GM23338 (cell line): Measurements from ENCODE around the gene ADORA1. TPM values are rescaled to one million over a fixed set of nuclear protein-coding genes. Genes with fewer than 3 reads are reported as not detected.

Source experiments
- ATAC-seq: fragments of 200-7000 bp; cut with Tn5 transposase; 3 replicates; pipeline ENCODE4 v1.9.1; 2020
- DNase-seq: peaks from one replicate; pipeline ENCODE4 v3.0.0-alpha.2; 2015; ENCODE audit warnings: low spot score
- H2AFZ ChIP-seq: fragments of 200-600 bp; sonication (generic); 2 replicates; pipeline ENCODE4 v1.8.0; 2016; ENCODE audit warnings: antibody characterized with exemption, mild to moderate bottlenecking, moderate library complexity
- H3F3A ChIP-seq: fragments of 200-600 bp; sonication (generic); replicated peaks from 2 replicates; pipeline ENCODE4 v1.8.0; 2017; ENCODE audit warnings: antibody characterized with exemption, mixed run types, low read depth
- H3K27ac ChIP-seq: fragments of 200-600 bp; sonication (generic); 2 replicates; pipeline ENCODE4 v1.6.1; 2016; ENCODE audit warnings: low read depth
- H3K27me3 ChIP-seq: fragments of 200-600 bp; sonication (generic); 2 replicates; pipeline ENCODE4 v1.8.0; 2016; ENCODE audit warnings: mild to moderate bottlenecking, mixed run types, moderate library complexity; ENCODE audit not compliant: insufficient read depth
- H3K36me3 ChIP-seq: fragments of 200-600 bp; sonication (generic); 2 replicates; pipeline ENCODE4 v1.8.0; 2016; ENCODE audit warnings: mild to moderate bottlenecking; ENCODE audit not compliant: insufficient read depth
- H3K4me1 ChIP-seq: fragments of 200-600 bp; sonication (generic); 2 replicates; pipeline ENCODE4 v1.8.0; 2016; ENCODE audit warnings: mild to moderate bottlenecking, moderate library complexity; ENCODE audit not compliant: insufficient read depth
- H3K4me2 ChIP-seq: fragments of 200-600 bp; sonication (generic); 2 replicates; pipeline ENCODE4 v1.7.1; 2017; ENCODE audit warnings: mixed run types
- H3K4me3 ChIP-seq: fragments of 200-600 bp; sonication (generic); 2 replicates; pipeline ENCODE4 v1.6.1; 2016; ENCODE audit warnings: mixed run types
- H3K79me2 ChIP-seq: fragments of 200-600 bp; sonication (generic); replicated peaks from 2 replicates; pipeline ENCODE4 v1.8.0; 2017; ENCODE audit warnings: mild to moderate bottlenecking; ENCODE audit not compliant: insufficient read depth
- H3K9me2 ChIP-seq: fragments of 200-600 bp; sonication (generic); 2 replicates; pipeline ENCODE4 v1.8.0; 2017; ENCODE audit not compliant: insufficient read depth
- H4K20me1 ChIP-seq: fragments of 200-600 bp; sonication (generic); replicated peaks from 2 replicates; pipeline ENCODE4 v1.8.0; 2017; ENCODE audit warnings: mild to moderate bottlenecking; ENCODE audit not compliant: insufficient read depth
- H3K27ac Mint-ChIP-seq: 2 replicates; pipeline ENCODE4 v1.8.0; 2020; ENCODE audit warnings: inconsistent platforms, mild to moderate bottlenecking, moderate library complexity, mixed read lengths
- H3K27me3 Mint-ChIP-seq: 3 replicates; pipeline ENCODE4 v1.8.0; 2022; ENCODE audit warnings: low read depth, mild to moderate bottlenecking, moderate library complexity, mixed read lengths, inconsistent platforms; ENCODE audit not compliant: insufficient read depth, poor library complexity
- H3K36me3 Mint-ChIP-seq: 3 replicates; pipeline ENCODE4 v1.8.0; 2021; ENCODE audit warnings: low read depth, mild to moderate bottlenecking, inconsistent platforms, moderate library complexity, mixed read lengths
- H3K4me1 Mint-ChIP-seq: 3 replicates; pipeline ENCODE4 v1.8.0; 2020; ENCODE audit warnings: mild to moderate bottlenecking, inconsistent platforms, mixed read lengths
- H3K4me3 Mint-ChIP-seq: 3 replicates; pipeline ENCODE4 v1.8.0; 2021; ENCODE audit warnings: moderate library complexity, mild to moderate bottlenecking, inconsistent platforms, mixed read lengths
- H3K9me3 Mint-ChIP-seq: 3 replicates; pipeline ENCODE4 v1.8.0; 2020; ENCODE audit warnings: moderate library complexity, mild to moderate bottlenecking, inconsistent platforms, mixed read lengths
- CREB1 ChIP-seq: fragments of 250-450 bp; sonication (Bioruptor Pico); IDR thresholded peaks from 2 replicates; pipeline ENCODE4 v1.5.0; 2020; ENCODE audit warnings: low read depth, mild to moderate bottlenecking, moderate library complexity
- EZH2 ChIP-seq: fragments of 200-600 bp; sonication (generic); IDR thresholded peaks from one replicate; pipeline ENCODE4 v1.8.0; 2017; ENCODE audit warnings: antibody characterized with exemption, mild to moderate bottlenecking, low read depth; ENCODE audit not compliant: unreplicated experiment
- JUNB ChIP-seq: IDR thresholded peaks from one replicate; pipeline ENCODE4 v1.6.1; 2016; ENCODE audit warnings: antibody characterized with exemption; ENCODE audit not compliant: unreplicated experiment
- NANOG ChIP-seq: IDR thresholded peaks from 2 replicates; pipeline ENCODE4 v1.6.1; 2016; ENCODE audit warnings: antibody characterized with exemption, borderline replicate concordance
- ZNF331 ChIP-seq: fragments of 250-450 bp; sonication (Bioruptor Pico); IDR thresholded peaks from 2 replicates; pipeline ENCODE4 v1.5.0; 2020; ENCODE audit warnings: low read depth, mild to moderate bottlenecking, moderate library complexity
- polyA plus RNA-seq: library from polyadenylated mRNA; unstranded; fragments of >200 nt; fragmentation: Nextera tagmentation; extraction: Ambion mirVana; gene quantifications from 2 replicates; pipeline ENCODE4 v1.2.1, GENCODE V29; 2016
- total RNA-seq: library from RNA; depleted of rRNA; stranded (reverse); fragments of >200 nt; shearing (Covaris generic); gene quantifications from 2 replicates; pipeline ENCODE4 v1.2.3, GENCODE V29; 2014
- TF ChIP-seq, protein P1 (sequence below): fragments of 250-450 bp; sonication (Bioruptor Pico); IDR thresholded peaks from 2 replicates; pipeline ENCODE4 v1.5.0; 2020; ENCODE audit warnings: mild to moderate bottlenecking, moderate library complexity
- TF ChIP-seq, protein P2 (sequence below): IDR thresholded peaks from one replicate; pipeline ENCODE4 v1.6.1; 2018; ENCODE audit warnings: antibody characterized with exemption; ENCODE audit not compliant: unreplicated experiment

ADORA1 gene
- total and polyA plus RNA-seq, 2 experiments from 2014 or later = 0.63 to 1.8 TPM

- no peak for TF ChIP-seq ZNF331 (CRISPR knock-in tag)
- TF ChIP-seq CREB1 (CRISPR knock-in tag) = no peak
- TF ChIP-seq EZH2 = no peak
- TF ChIP-seq JUNB = no peak
- TF ChIP-seq, protein P1, sequence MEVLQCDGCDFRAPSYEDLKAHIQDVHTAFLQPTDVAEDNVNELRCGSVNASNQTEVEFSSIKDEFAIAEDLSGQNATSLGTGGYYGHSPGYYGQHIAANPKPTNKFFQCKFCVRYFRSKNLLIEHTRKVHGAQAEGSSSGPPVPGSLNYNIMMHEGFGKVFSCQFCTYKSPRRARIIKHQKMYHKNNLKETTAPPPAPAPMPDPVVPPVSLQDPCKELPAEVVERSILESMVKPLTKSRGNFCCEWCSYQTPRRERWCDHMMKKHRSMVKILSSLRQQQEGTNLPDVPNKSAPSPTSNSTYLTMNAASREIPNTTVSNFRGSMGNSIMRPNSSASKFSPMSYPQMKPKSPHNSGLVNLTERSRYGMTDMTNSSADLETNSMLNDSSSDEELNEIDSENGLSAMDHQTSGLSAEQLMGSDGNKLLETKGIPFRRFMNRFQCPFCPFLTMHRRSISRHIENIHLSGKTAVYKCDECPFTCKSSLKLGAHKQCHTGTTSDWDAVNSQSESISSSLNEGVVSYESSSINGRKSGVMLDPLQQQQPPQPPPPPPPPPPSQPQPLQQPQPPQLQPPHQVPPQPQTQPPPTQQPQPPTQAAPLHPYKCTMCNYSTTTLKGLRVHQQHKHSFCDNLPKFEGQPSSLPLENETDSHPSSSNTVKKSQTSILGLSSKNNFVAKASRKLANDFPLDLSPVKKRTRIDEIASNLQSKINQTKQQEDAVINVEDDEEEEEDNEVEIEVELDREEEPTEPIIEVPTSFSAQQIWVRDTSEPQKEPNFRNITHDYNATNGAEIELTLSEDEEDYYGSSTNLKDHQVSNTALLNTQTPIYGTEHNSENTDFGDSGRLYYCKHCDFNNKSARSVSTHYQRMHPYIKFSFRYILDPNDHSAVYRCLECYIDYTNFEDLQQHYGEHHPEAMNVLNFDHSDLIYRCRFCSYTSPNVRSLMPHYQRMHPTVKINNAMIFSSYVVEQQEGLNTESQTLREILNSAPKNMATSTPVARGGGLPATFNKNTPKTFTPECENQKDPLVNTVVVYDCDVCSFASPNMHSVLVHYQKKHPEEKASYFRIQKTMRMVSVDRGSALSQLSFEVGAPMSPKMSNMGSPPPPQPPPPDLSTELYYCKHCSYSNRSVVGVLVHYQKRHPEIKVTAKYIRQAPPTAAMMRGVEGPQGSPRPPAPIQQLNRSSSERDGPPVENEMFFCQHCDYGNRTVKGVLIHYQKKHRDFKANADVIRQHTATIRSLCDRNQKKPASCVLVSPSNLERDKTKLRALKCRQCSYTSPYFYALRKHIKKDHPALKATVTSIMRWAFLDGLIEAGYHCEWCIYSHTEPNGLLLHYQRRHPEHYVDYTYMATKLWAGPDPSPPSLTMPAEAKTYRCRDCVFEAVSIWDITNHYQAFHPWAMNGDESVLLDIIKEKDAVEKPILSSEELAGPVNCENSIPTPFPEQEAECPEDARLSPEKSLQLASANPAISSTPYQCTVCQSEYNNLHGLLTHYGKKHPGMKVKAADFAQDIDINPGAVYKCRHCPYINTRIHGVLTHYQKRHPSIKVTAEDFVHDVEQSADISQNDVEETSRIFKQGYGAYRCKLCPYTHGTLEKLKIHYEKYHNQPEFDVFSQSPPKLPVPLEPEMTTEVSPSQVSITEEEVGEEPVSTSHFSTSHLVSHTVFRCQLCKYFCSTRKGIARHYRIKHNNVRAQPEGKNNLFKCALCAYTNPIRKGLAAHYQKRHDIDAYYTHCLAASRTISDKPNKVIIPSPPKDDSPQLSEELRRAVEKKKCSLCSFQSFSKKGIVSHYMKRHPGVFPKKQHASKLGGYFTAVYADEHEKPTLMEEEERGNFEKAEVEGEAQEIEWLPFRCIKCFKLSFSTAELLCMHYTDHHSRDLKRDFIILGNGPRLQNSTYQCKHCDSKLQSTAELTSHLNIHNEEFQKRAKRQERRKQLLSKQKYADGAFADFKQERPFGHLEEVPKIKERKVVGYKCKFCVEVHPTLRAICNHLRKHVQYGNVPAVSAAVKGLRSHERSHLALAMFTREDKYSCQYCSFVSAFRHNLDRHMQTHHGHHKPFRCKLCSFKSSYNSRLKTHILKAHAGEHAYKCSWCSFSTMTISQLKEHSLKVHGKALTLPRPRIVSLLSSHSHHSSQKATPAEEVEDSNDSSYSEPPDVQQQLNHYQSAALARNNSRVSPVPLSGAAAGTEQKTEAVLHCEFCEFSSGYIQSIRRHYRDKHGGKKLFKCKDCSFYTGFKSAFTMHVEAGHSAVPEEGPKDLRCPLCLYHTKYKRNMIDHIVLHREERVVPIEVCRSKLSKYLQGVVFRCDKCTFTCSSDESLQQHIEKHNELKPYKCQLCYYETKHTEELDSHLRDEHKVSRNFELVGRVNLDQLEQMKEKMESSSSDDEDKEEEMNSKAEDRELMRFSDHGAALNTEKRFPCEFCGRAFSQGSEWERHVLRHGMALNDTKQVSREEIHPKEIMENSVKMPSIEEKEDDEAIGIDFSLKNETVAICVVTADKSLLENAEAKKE (CRISPR knock-in tag) = no peak
- TF ChIP-seq NANOG = no peak
Observed at GRCh38 chr1:203173566-203173965, 46.0 kb downstream of the ADORA1 start (continued).

DNA sequence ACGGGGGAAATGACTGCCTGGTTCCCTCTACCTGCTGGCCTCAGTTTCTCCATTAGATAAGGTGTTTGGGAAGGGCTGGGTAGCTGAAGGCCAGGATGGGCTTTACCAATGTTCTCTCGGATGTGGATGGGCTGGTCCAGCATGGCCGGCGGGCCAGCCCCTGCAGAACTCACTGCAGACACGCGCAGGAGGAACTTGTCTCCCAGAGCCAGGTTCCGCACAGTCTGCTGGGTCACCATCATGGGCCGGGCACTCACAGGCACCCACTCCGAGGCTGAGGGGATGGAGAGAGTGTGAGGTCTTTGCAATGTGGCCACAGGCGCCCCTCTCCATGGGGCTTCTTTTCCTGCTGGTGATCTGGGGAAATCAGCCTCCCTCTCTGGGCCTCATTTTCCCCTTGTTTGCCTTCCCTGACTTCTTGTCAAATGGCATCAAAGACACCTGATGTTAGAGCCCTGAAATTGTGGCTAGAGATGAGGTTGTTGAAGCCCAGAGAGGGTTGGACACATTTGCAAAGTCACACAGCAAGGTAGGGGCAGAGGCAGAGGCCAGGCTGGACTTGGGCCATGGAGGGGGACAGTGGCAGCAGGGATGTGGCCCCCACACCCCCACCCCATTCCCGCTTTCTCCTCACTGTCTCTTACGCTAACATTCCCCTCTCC is 46.9 kb downstream of the ADORA1 start:
- H3K27ac ChIP-seq = no peak overlapping the region
- no peaks in the 10 kb centered on the region for H4K20me1 ChIP-seq
- H3F3A ChIP-seq = no peaks in the 10 kb centered on the region
- H3K4me3 Mint-ChIP-seq = no peak overlapping the region
- no peaks in the 10 kb centered on the region for H3K9me3 Mint-ChIP-seq
- H3K4me2 ChIP-seq = no peak overlapping the region
- TF ChIP-seq JUNB = no peak
- TF ChIP-seq NANOG = no peak
- TF ChIP-seq CREB1 (CRISPR knock-in tag) = no peak
- TF ChIP-seq EZH2 = no peak
- TF ChIP-seq, protein P2, sequence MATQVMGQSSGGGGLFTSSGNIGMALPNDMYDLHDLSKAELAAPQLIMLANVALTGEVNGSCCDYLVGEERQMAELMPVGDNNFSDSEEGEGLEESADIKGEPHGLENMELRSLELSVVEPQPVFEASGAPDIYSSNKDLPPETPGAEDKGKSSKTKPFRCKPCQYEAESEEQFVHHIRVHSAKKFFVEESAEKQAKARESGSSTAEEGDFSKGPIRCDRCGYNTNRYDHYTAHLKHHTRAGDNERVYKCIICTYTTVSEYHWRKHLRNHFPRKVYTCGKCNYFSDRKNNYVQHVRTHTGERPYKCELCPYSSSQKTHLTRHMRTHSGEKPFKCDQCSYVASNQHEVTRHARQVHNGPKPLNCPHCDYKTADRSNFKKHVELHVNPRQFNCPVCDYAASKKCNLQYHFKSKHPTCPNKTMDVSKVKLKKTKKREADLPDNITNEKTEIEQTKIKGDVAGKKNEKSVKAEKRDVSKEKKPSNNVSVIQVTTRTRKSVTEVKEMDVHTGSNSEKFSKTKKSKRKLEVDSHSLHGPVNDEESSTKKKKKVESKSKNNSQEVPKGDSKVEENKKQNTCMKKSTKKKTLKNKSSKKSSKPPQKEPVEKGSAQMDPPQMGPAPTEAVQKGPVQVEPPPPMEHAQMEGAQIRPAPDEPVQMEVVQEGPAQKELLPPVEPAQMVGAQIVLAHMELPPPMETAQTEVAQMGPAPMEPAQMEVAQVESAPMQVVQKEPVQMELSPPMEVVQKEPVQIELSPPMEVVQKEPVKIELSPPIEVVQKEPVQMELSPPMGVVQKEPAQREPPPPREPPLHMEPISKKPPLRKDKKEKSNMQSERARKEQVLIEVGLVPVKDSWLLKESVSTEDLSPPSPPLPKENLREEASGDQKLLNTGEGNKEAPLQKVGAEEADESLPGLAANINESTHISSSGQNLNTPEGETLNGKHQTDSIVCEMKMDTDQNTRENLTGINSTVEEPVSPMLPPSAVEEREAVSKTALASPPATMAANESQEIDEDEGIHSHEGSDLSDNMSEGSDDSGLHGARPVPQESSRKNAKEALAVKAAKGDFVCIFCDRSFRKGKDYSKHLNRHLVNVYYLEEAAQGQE = no peak
- no peaks in the 10 kb centered on the region for H3K27me3 ChIP-seq
- no peaks in the 10 kb centered on the region; the same call in 1 of the 2 replicates for H3K4me1 ChIP-seq
- DNase-seq = no peak
- no peak overlapping the region for H3K4me3 ChIP-seq
- no peak overlapping the region for H3K27ac Mint-ChIP-seq
- H3K36me3 ChIP-seq = no peaks in the 10 kb centered on the region
- H3K4me1 Mint-ChIP-seq = peaks cover 17% of the 10 kb centered on the region
- no peak overlapping the region for H2AFZ ChIP-seq
- ATAC-seq = no peak
- H3K79me2 ChIP-seq = no peaks in the 10 kb centered on the region
- H3K9me2 ChIP-seq = no peaks in the 10 kb centered on the region
- H3K36me3 Mint-ChIP-seq = no peaks in the 10 kb centered on the region
- H3K27me3 Mint-ChIP-seq = peaks cover 17% of the 10 kb centered on the region
